ENCODE results near the gene RALGAPA2. TPM values are rescaled to one million over a fixed set of nuclear protein-coding genes. Genes with fewer than 3 reads are reported as not detected.

The RALGAPA2 gene
- total and polyA plus RNA-seq, 10 donors: 1.2 to 55.2 (median 29.4) TPM

DNA sequence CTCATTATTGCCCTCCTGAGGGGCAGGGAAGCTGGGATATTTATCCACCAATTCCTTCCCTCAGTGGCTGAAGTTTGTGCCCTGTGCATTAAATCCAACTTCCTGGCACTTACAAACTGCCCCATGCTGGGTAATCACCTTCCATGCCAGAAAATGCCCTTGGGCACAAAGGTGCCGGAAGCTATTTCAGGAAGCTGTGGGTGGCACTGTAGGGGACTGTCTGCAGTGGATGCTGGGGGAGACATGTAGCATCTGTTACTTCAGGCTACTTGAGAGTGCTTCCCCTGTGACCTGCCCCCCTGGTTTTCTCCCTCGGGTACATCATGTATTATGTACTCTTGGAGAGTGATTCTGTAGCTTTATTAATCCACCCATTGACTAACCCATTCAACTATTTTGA, 24.7 kb upstream of the RALGAPA2 start:
- WGBS, 5 donors: 0 to 23% (median 12%) methylated on average over 1 to 2 of the region's 2 CpGs
- Histone ChIP-seq H3K9me3 (no peaks in the 10 kb centered on the region), H3K4me1 (peaks cover 8 to 58% (median 18%) of the 10 kb centered on the region in 6 donors), H3K4me3 (no peak overlapping the region), H3K36me3 (no peaks in the 10 kb centered on the region), H3K27me3 (replicated peaks in 1 of 7) (peaks cover 0 to 71% (median 4%) of the 10 kb centered on the region in 7 donors), H3K27ac (no peak overlapping the region)
- no peak for DNase-seq
- TF ChIP-seq, protein P1, sequence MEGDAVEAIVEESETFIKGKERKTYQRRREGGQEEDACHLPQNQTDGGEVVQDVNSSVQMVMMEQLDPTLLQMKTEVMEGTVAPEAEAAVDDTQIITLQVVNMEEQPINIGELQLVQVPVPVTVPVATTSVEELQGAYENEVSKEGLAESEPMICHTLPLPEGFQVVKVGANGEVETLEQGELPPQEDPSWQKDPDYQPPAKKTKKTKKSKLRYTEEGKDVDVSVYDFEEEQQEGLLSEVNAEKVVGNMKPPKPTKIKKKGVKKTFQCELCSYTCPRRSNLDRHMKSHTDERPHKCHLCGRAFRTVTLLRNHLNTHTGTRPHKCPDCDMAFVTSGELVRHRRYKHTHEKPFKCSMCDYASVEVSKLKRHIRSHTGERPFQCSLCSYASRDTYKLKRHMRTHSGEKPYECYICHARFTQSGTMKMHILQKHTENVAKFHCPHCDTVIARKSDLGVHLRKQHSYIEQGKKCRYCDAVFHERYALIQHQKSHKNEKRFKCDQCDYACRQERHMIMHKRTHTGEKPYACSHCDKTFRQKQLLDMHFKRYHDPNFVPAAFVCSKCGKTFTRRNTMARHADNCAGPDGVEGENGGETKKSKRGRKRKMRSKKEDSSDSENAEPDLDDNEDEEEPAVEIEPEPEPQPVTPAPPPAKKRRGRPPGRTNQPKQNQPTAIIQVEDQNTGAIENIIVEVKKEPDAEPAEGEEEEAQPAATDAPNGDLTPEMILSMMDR (IDR thresholded peaks at IDR 0.05 in 8 of 11, conservative IDR thresholded peaks at IDR 0.05 in 3 of 11): no peak
- no peak for TF ChIP-seq POLR2AphosphoS5 (IDR thresholded peaks at IDR 0.05)
- TF ChIP-seq POLR2A (IDR thresholded peaks at IDR 0.05): no peak
- intact Hi-C loops (cut with DNase I; ENCODE audit: low total_unique reads): no loop called here

DNA sequence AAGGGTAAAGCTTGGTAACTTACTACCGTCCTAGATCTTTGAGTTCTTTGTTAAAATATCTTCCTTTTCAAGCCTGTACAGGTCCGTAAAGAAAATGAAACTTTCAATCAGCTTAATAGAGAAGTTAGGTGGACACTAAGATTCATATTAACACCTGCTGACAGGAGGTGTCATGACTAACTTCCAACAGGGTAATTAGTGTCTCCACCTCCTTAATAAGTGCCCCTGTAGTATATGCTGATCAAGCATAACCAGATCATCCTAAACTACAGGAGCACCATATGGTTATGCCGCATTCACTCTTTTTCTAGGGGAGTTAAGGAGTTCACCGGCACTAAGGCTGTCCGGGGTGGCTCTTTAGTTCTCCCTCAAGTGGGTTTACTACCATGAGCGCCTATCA, 23.9 kb upstream of the RALGAPA2 start:
- Histone ChIP-seq H3K4me1 (peaks cover 8 to 59% (median 18%) of the 10 kb centered on the region in 6 donors), H3K27ac (no peak overlapping the region), H3K36me3 (no peaks in the 10 kb centered on the region), H3K9me3 (no peaks in the 10 kb centered on the region), H3K27me3 (replicated peaks in 1 of 7) (peaks cover 0 to 63% (median 2%) of the 10 kb centered on the region in 7 donors), H3K4me3 (no peak overlapping the region)
- intact Hi-C loops (cut with DNase I; ENCODE audit: low total_unique reads): no loop called here
- no peak for DNase-seq
- 85 to 94% (median 87%) methylated on average over 6 of the region's 6 CpGs for WGBS, 5 donors
- no peak for TF ChIP-seq POLR2A (IDR thresholded peaks at IDR 0.05)

DNA sequence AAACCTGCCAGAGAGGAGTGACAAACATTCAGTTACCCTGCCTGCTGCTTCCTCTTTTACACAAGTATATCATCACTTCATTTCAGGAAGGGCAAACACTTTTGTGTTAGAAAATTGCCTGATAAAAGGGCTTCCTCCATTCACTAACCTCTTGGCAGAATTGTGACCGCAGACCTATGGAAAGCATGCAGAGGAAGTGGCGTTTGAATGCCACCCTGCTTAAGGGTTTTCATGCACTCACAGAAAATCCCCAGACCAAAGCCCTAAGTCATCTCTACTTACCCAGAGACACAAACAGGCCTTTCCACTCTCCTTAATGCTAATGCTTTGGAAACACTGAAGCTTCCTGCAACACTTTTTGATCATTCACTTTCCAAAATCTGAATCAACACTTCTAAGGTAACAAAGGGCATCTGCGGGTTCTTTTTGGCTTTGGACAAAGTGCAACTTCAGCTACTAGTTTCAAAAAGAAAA, 22.1 kb upstream of the RALGAPA2 start:
- H3K27ac ChIP-seq: peak overlapping the region in 7 of 8 donors; percentile 22 to 83 (median 77)
- peak overlapping the region in 1 of 8 donors; percentile 10 for H3K4me3 ChIP-seq
- 12 to 24% (median 13%) methylated on average over 3 of the region's 3 CpGs for WGBS, 5 donors
- TF ChIP-seq POLR2AphosphoS5 (IDR thresholded peaks at IDR 0.05) (no peak), POLR2A (IDR thresholded peaks at IDR 0.05) (no peak)
- TF ChIP-seq, protein P1 (IDR thresholded peaks at IDR 0.05 in 8 of 11, conservative IDR thresholded peaks at IDR 0.05 in 3 of 11): no peak
- DNase-seq: no peak
- no peaks in the 10 kb centered on the region for H3K36me3 ChIP-seq
- intact Hi-C loops (cut with DNase I; ENCODE audit: low total_unique reads): no loop called here
- H3K4me1 ChIP-seq: peaks cover 8 to 52% (median 18%) of the 10 kb centered on the region in 6 donors
- no peaks in the 10 kb centered on the region for H3K9me3 ChIP-seq
- H3K27me3 ChIP-seq (replicated peaks in 1 of 7): peaks cover 0 to 57% (median 0%) of the 10 kb centered on the region in 7 donors

DNA sequence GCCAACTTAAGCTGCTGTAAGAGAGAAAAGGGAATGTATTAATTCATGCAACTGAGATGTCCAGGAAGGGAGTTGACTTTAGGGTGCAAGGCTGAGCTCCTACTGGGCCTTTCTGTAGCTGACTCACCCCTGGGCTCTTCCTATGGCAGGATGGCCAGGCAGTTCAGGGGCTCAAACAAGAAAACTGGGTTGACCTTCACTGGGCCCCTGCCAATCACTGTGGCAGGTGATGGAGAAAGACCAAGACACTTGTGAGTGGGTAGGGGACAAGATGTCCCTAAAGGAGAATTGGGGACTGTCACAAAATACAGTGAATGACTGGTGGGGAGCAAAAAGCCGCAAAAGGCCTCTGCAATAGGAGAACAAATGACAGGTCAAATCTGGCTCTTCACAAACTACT, 21.5 kb upstream of the RALGAPA2 start:
- DNase-seq: no peak
- peaks cover 8 to 52% (median 18%) of the 10 kb centered on the region in 6 donors for H3K4me1 ChIP-seq
- peak overlapping the region in 7 of 8 donors; percentile 13 to 83 (median 77) for H3K27ac ChIP-seq
- H3K4me3 ChIP-seq: peak overlapping the region in 1 of 8 donors; percentile 10
- H3K9me3 ChIP-seq: no peaks in the 10 kb centered on the region
- intact Hi-C loops (cut with DNase I; ENCODE audit: low total_unique reads): no loop called here
- WGBS, 5 donors: 42 to 69% (median 55%) methylated on average over 1 of the region's 1 CpG
- H3K36me3 ChIP-seq: no peaks in the 10 kb centered on the region
- TF ChIP-seq, protein P1 (IDR thresholded peaks at IDR 0.05 in 8 of 11, conservative IDR thresholded peaks at IDR 0.05 in 3 of 11): no peak
- TF ChIP-seq POLR2AphosphoS5 (IDR thresholded peaks at IDR 0.05) (no peak), POLR2A (IDR thresholded peaks at IDR 0.05) (no peak)
- peaks cover 0 to 54% (median 0%) of the 10 kb centered on the region in 7 donors for H3K27me3 ChIP-seq (replicated peaks in 1 of 7)

Measured in spleen (tissue), 11 donors.